Naive thymus-derived CD4-positive, alpha-beta T cell (primary cell): ENCODE results near the gene GLTPD2. TPM values are rescaled to one million over a fixed set of nuclear protein-coding genes. Genes with fewer than 3 reads are reported as not detected.

Experiments used
- ATAC-seq: fragments of 150-1000 bp; cut with Tn5 transposase; 2 replicates; pipeline ENCODE4 v1.10.0; 2021; ENCODE audit warnings: mild to moderate bottlenecking, moderate library complexity
- CTCF ChIA-PET: fragments of 350-600 bp; sonication (Branson Sonifier 250); formaldehyde crosslinking; loops from one replicate; lab custom pipeline; 2021; ENCODE audit warnings: antibody characterized with exemption; lab: Charles Lee
- POLR2A ChIA-PET: fragments of 350-600 bp; sonication (Branson Sonifier 250); formaldehyde crosslinking; loops from one replicate; lab custom pipeline; 2021; ENCODE audit warnings: antibody characterized with exemption, inconsistent platforms; lab: Charles Lee
- DNase-seq, 9 donors: peaks; one replicate each; pipeline versions ENCODE4 v3.0.0 to v3.0.0-alpha.2; 2020 to 2022; ENCODE audit warnings: mixed read lengths in 1 of 9
- H3K27ac ChIP-seq: one replicate; pipeline ENCODE4 v1.7.0; 2013; ENCODE audit warnings: mild to moderate bottlenecking, low read depth, low read length, moderate library complexity
- H3K27me3 ChIP-seq, 2 donors: one replicate each; pipeline ENCODE4 v1.7.0; 2013; ENCODE audit warnings: low read length in 2 of 2, mild to moderate bottlenecking in 2 of 2, moderate library complexity in 2 of 2; ENCODE audit not compliant: control insufficient read depth in 2 of 2, insufficient read depth in 2 of 2
- H3K36me3 ChIP-seq, 3 experiments: 1 replicate in 2 of 3; 2 replicates in 1 of 3; pipeline ENCODE4 v1.7.0; 2013; ENCODE audit warnings: low read length in 3 of 3, mild to moderate bottlenecking in 3 of 3, moderate library complexity in 1 of 3; ENCODE audit not compliant: insufficient read depth in 3 of 3, control insufficient read depth in 2 of 3
- H3K4me1 ChIP-seq, 2 donors: one replicate each; pipeline ENCODE4 v1.7.0; 2013; ENCODE audit warnings: low read length in 2 of 2, mild to moderate bottlenecking in 2 of 2, moderate library complexity in 1 of 2; ENCODE audit not compliant: control insufficient read depth in 2 of 2, insufficient read depth in 2 of 2
- H3K4me3 ChIP-seq: 2 replicates; pipeline ENCODE4 v1.7.0; 2013; ENCODE audit warnings: mild to moderate bottlenecking, low read length
- H3K9me3 ChIP-seq, 3 experiments: 1 replicate in 2 of 3; 2 replicates in 1 of 3; pipeline ENCODE4 v1.7.0; 2013; ENCODE audit warnings: low read length in 3 of 3; ENCODE audit not compliant: control insufficient read depth in 2 of 3
- H3K27ac Mint-ChIP-seq, 9 donors: one replicate each; pipeline ENCODE4 v1.8.0; 2020 to 2022; ENCODE audit warnings: mixed read lengths in 9 of 9, mild to moderate bottlenecking in 8 of 9, moderate library complexity in 5 of 9, inconsistent platforms in 2 of 9
- H3K27me3 Mint-ChIP-seq, 5 donors: one replicate each; pipeline ENCODE4 v1.8.0; 2021 to 2022; ENCODE audit warnings: mixed read lengths in 5 of 5, mild to moderate bottlenecking in 1 of 5
- H3K36me3 Mint-ChIP-seq, 5 donors: one replicate each; pipeline ENCODE4 v1.8.0; 2020 to 2022; ENCODE audit warnings: mixed read lengths in 5 of 5, mild to moderate bottlenecking in 3 of 5, inconsistent platforms in 1 of 5
- H3K4me1 Mint-ChIP-seq, 7 donors: one replicate each; pipeline ENCODE4 v1.8.0; 2020 to 2022; ENCODE audit warnings: mixed read lengths in 7 of 7, mild to moderate bottlenecking in 3 of 7, inconsistent platforms in 1 of 7
- H3K4me3 Mint-ChIP-seq, 10 donors: one replicate each; pipeline ENCODE4 v1.8.0; 2020 to 2022; ENCODE audit warnings: mild to moderate bottlenecking in 10 of 10, mixed read lengths in 10 of 10, moderate library complexity in 6 of 10, inconsistent platforms in 2 of 10
- H3K9me3 Mint-ChIP-seq, 11 donors: one replicate each; pipeline ENCODE4 v1.8.0; 2020 to 2022; ENCODE audit warnings: mixed read lengths in 11 of 11, mild to moderate bottlenecking in 4 of 11, inconsistent platforms in 1 of 11, moderate library complexity in 1 of 11
- intact Hi-C, 2 donors: fragments of 100-400 bp; cut with micrococcal nuclease; formaldehyde crosslinking; loops; one replicate each; pipeline ENCODE4 v1.15.1; 2023
- polyA plus RNA-seq, 2 donors: library from polyadenylated mRNA; unstranded; fragments of 300-500 nt; fragmentation: Illumina TruSeq; gene quantifications; one replicate each; pipeline ENCODE4 v1.2.3, GENCODE V29; 2021
- total RNA-seq, 6 experiments: library from RNA in 5 of 6; stranded (reverse) in 5 of 6; gene quantifications; 1 replicate in 5 of 6; 2 replicates in 1 of 6; pipeline ENCODE4 v1.2.3 and lab custom pipeline; 2021 to 2026

Gene GLTPD2
- total and polyA plus RNA-seq, 7 experiments from 2014 or later = 0.39 TPM; not detected in 5

- H3K9me3 Mint-ChIP-seq = peaks cover 0 to 1% (median 0%) of the 10 kb centered on the region in 11 donors
- H3K4me3 ChIP-seq = no peak overlapping the region
- H3K36me3 ChIP-seq = no peaks in the 10 kb centered on the region
- H3K27ac ChIP-seq = no peak overlapping the region
- peaks cover 13 to 26% (median 21%) of the 10 kb centered on the region in 7 donors for H3K4me1 Mint-ChIP-seq
- H3K27me3 Mint-ChIP-seq = peaks cover 0 to 45% (median 2%) of the 10 kb centered on the region in 5 donors
- intact Hi-C loops = loop anchor here (1.0 to 5.0 kb wide), 2 partner anchors 9 to 36 kb away; partner anchors contain the start of genes ARRB2 (in 2 of the 2), CXCL16 (in 1 of the 2) and ZMYND15 (in 1 of the 2)
- H3K27me3 ChIP-seq = no peaks in the 10 kb centered on the region
- DNase-seq (no peak), ATAC-seq (no peak)
- H3K4me1 ChIP-seq = peaks cover 5 to 7% of the 10 kb centered on the region in 2 donors
- no peaks in the 10 kb centered on the region for H3K9me3 ChIP-seq
- no peaks in the 10 kb centered on the region for H3K36me3 Mint-ChIP-seq
- H3K4me3 Mint-ChIP-seq = peak overlapping the region in 7 of 10 donors; percentile 37 to 76 (median 72)
- POLR2A ChIA-PET = interaction anchor here (0.5 to 0.9 kb wide), 2 partner anchors 17 to 47 kb away, joined by 3 to 4 read pairs; partner anchors contain the start of gene PSMB6
- CTCF ChIA-PET = no interaction called here
- peak overlapping the region in 4 of 9 donors; percentile 35 to 73 (median 62) for H3K27ac Mint-ChIP-seq
Observed at GRCh38 chr17:4748686-4749085, 40.1 kb upstream of the GLTPD2 start.

- no peaks in the 10 kb centered on the region for H3K27me3 ChIP-seq
- DNase-seq (no peak), ATAC-seq (no peak)
- Mint-ChIP-seq H3K4me3 (no peak overlapping the region), H3K27ac (no peak overlapping the region), H3K27me3 (peaks cover 8 to 52% (median 15%) of the 10 kb centered on the region in 5 donors), H3K9me3 (peaks cover 0 to 1% (median 0%) of the 10 kb centered on the region in 11 donors), H3K36me3 (no peaks in the 10 kb centered on the region), H3K4me1 (peaks cover 13 to 26% (median 17%) of the 10 kb centered on the region in 7 donors)
- no peak overlapping the region for H3K27ac ChIP-seq
- H3K9me3 ChIP-seq = no peaks in the 10 kb centered on the region
- H3K4me1 ChIP-seq = peaks cover 5 to 7% of the 10 kb centered on the region in 2 donors
- intact Hi-C loops = no loop called here
- H3K4me3 ChIP-seq = no peak overlapping the region
- ChIA-PET POLR2A (interaction anchor here (0.7 kb wide), 1 partner anchor 113 kb away, joined by 3 read pairs; no protein-coding TSS in a partner anchor), CTCF (no interaction called here)
- H3K36me3 ChIP-seq = no peaks in the 10 kb centered on the region
Observed at GRCh38 chr17:4750606-4751005, 38.2 kb upstream of the GLTPD2 start.

DNA sequence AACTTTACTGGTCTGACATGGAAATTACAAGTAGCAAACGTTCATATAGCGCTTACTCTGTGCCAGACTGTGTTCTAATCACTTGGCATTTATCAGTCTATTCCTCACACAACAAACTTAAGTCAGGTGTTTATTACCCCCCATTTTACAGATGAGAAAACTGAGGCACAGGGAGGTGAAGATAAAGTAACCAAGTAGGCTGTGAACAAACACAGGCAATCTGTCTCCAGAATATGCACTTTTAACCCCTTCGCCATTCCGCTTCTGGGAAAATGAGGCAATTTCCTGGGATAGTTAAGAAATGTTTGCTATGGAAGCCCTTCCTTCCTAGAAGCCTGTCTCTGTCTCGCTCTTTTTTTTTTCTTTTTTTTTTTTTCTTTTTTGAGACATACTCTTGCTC lies 36.8 kb upstream of the GLTPD2 start:
- ChIA-PET POLR2A (no interaction called here), CTCF (no interaction called here)
- DNase-seq = no peak
- no peaks in the 10 kb centered on the region for H3K27me3 ChIP-seq
- no peak overlapping the region for H3K4me3 Mint-ChIP-seq
- H3K36me3 Mint-ChIP-seq = no peaks in the 10 kb centered on the region
- H3K4me1 ChIP-seq = peaks cover 5 to 7% of the 10 kb centered on the region in 2 donors
- H3K27me3 Mint-ChIP-seq = peaks cover 8 to 52% (median 15%) of the 10 kb centered on the region in 5 donors
- no peak for ATAC-seq
- H3K27ac ChIP-seq = no peak overlapping the region
- intact Hi-C loops = no loop called here
- no peaks in the 10 kb centered on the region for H3K9me3 ChIP-seq
- H3K9me3 Mint-ChIP-seq = peaks cover 0 to 1% (median 0%) of the 10 kb centered on the region in 11 donors
- peaks cover 13 to 16% (median 14%) of the 10 kb centered on the region in 7 donors for H3K4me1 Mint-ChIP-seq
- H3K36me3 ChIP-seq = no peaks in the 10 kb centered on the region
- no peak overlapping the region for H3K4me3 ChIP-seq
- H3K27ac Mint-ChIP-seq = no peak overlapping the region

GRCh38 chr17:4753392-4753791 lies 35.4 kb upstream of the GLTPD2 start:
- peaks cover 0 to 1% (median 0%) of the 10 kb centered on the region in 11 donors for H3K9me3 Mint-ChIP-seq
- H3K36me3 Mint-ChIP-seq = no peaks in the 10 kb centered on the region
- ChIA-PET POLR2A (no interaction called here), CTCF (no interaction called here)
- DNase-seq (no peak), ATAC-seq (no peak)
- peaks cover 0 to 3% of the 10 kb centered on the region in 2 donors for H3K4me1 ChIP-seq
- no peaks in the 10 kb centered on the region for H3K36me3 ChIP-seq
- intact Hi-C loops = no loop called here
- no peak overlapping the region for H3K4me3 ChIP-seq
- H3K4me3 Mint-ChIP-seq = no peak overlapping the region
- no peaks in the 10 kb centered on the region for H3K9me3 ChIP-seq
- H3K27ac Mint-ChIP-seq = no peak overlapping the region
- peaks cover 8 to 58% (median 15%) of the 10 kb centered on the region in 5 donors for H3K27me3 Mint-ChIP-seq
- peaks cover 3 to 6% (median 5%) of the 10 kb centered on the region in 7 donors for H3K4me1 Mint-ChIP-seq
- no peaks in the 10 kb centered on the region for H3K27me3 ChIP-seq
- H3K27ac ChIP-seq = no peak overlapping the region

DNA sequence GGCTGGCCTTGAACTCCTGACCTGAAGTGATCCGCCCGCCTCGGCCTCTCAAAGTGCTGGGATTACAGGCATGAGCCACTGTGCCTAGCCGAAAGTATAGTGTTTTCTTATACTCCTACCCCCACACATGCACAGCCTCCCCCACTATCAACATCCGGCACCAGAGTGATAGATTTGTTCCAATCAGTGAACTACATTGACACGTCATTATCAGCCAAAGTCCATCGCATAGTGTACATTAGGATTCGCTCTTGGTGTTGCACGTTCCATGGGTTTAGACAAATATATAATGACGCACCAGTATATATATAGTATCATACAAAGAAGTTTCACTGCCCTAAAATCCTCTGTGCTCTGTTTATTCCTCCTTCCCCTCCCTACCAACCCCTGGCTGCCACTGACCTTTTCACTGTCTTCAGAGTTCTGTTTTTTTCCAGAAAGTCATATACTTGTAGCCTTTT lies 29.0 kb upstream of the GLTPD2 start:
- ChIA-PET POLR2A (no interaction called here), CTCF (no interaction called here)
- H3K4me1 ChIP-seq = no peaks in the 10 kb centered on the region
- H3K27me3 Mint-ChIP-seq = peaks cover 6 to 37% (median 7%) of the 10 kb centered on the region in 5 donors
- no peaks in the 10 kb centered on the region for H3K36me3 ChIP-seq
- H3K4me3 ChIP-seq = no peak overlapping the region
- H3K4me1 Mint-ChIP-seq = no peaks in the 10 kb centered on the region
- no peak overlapping the region for H3K27ac ChIP-seq
- H3K4me3 Mint-ChIP-seq = no peak overlapping the region
- no peak overlapping the region for H3K27ac Mint-ChIP-seq
- ATAC-seq (peak; percentile 67), DNase-seq (no peak)
- H3K9me3 ChIP-seq = no peaks in the 10 kb centered on the region
- no peaks in the 10 kb centered on the region for H3K9me3 Mint-ChIP-seq
- intact Hi-C loops = no loop called here
- H3K27me3 ChIP-seq = no peaks in the 10 kb centered on the region
- no peaks in the 10 kb centered on the region for H3K36me3 Mint-ChIP-seq

- Mint-ChIP-seq H3K4me1 (no peaks in the 10 kb centered on the region), H3K36me3 (no peaks in the 10 kb centered on the region), H3K27ac (no peak overlapping the region), H3K9me3 (no peaks in the 10 kb centered on the region), H3K4me3 (no peak overlapping the region), H3K27me3 (peaks cover 0 to 18% (median 6%) of the 10 kb centered on the region in 5 donors)
- Histone ChIP-seq H3K27ac (no peak overlapping the region), H3K4me3 (no peak overlapping the region), H3K4me1 (no peaks in the 10 kb centered on the region), H3K27me3 (no peaks in the 10 kb centered on the region), H3K9me3 (no peaks in the 10 kb centered on the region), H3K36me3 (no peaks in the 10 kb centered on the region)
- intact Hi-C loops = no loop called here
- CTCF ChIA-PET = no interaction called here
- peak; percentile 49 for ATAC-seq
- no peak for DNase-seq
- POLR2A ChIA-PET = no interaction called here
Observed at GRCh38 chr17:4764595-4764994, 24.2 kb upstream of the GLTPD2 start.

GRCh38 chr17:4766201-4766600 lies 22.6 kb upstream of the GLTPD2 start:
- H3K4me3 ChIP-seq = no peak overlapping the region
- H3K27ac Mint-ChIP-seq = no peak overlapping the region
- POLR2A ChIA-PET = no interaction called here
- H3K9me3 ChIP-seq = no peaks in the 10 kb centered on the region
- peaks cover 0 to 7% (median 0%) of the 10 kb centered on the region in 7 donors for H3K4me1 Mint-ChIP-seq
- ATAC-seq = peak; percentile 72
- H3K4me1 ChIP-seq = no peaks in the 10 kb centered on the region
- H3K4me3 Mint-ChIP-seq = no peak overlapping the region
- H3K27me3 Mint-ChIP-seq = peaks cover 0 to 9% (median 3%) of the 10 kb centered on the region in 5 donors
- no peaks in the 10 kb centered on the region for H3K36me3 Mint-ChIP-seq
- H3K27ac ChIP-seq = no peak overlapping the region
- H3K27me3 ChIP-seq = no peaks in the 10 kb centered on the region
- DNase-seq = no peak
- intact Hi-C loops = no loop called here
- CTCF ChIA-PET = no interaction called here
- no peaks in the 10 kb centered on the region for H3K9me3 Mint-ChIP-seq
- no peaks in the 10 kb centered on the region for H3K36me3 ChIP-seq
